Fibroblast of pulmonary artery (primary cell): ENCODE results near the gene PLCD1.

Experiments used
- DNase-seq: peaks from one replicate; pipeline ENCODE4 v3.0.0-alpha.2; 2010; ENCODE audit warnings: low read depth
- H3K4me3 ChIP-seq: replicated peaks from 2 replicates; pipeline ENCODE4 v1.5.1; 2011; ENCODE audit warnings: low read depth, mild to moderate bottlenecking, control low read depth, low read length, moderate library complexity
- CTCF ChIP-seq: IDR thresholded peaks from 2 replicates; pipeline ENCODE4 v1.5.1; 2011; ENCODE audit warnings: mild to moderate bottlenecking, control low read depth, low read length, inconsistent platforms; ENCODE audit errors: missing control alignments

The PLCD1 gene

DNA sequence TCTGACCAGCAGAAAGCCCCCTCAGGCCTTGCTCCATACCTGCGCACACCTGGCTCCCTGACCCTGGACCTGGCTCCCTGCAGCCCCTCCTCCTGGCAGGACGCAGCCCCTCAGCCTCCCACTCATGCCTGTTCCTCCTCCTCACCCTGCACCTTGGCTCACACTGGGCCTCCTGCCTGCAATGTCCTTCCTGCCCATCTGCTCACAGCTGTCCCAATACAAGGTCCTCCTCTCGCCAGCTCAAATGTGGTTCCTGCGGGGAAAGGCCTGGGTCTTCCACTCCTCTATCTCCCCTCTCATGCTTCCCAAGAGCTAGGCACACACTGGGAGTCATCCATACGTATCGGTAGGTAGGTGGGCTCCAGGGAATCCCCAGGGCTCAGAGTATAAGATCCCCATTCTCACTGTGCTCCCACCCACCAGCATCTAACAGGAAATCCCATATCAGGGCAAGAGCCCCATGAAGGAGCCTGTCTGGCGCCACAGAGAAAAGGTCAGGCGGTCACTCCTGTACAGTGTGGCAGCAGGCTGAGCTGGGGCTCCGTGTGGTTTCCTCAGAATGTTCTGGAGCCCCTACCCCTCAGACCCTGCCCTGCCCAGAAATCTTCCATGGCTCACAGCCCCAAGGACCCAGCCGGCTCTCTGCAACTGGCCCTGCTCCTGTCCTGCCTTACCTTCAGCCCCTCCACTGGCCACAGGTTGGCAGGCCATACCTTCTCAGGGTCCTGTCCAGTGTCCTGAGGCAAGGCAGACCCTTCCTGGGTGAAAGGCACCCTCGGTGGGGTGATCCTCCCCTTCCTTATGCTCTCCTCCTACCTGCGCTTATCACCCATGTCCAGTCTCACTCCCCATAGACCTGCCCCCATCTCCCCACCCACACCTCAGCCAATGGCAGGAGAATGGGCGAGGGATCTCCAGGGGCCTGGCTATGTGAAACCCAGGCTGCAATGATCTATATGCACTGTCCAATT is 10.9 kb downstream of the PLCD1 start:
- H3K4me3 ChIP-seq: no peak overlapping the region
- no peak for TF ChIP-seq CTCF
- no peak for DNase-seq

DNA sequence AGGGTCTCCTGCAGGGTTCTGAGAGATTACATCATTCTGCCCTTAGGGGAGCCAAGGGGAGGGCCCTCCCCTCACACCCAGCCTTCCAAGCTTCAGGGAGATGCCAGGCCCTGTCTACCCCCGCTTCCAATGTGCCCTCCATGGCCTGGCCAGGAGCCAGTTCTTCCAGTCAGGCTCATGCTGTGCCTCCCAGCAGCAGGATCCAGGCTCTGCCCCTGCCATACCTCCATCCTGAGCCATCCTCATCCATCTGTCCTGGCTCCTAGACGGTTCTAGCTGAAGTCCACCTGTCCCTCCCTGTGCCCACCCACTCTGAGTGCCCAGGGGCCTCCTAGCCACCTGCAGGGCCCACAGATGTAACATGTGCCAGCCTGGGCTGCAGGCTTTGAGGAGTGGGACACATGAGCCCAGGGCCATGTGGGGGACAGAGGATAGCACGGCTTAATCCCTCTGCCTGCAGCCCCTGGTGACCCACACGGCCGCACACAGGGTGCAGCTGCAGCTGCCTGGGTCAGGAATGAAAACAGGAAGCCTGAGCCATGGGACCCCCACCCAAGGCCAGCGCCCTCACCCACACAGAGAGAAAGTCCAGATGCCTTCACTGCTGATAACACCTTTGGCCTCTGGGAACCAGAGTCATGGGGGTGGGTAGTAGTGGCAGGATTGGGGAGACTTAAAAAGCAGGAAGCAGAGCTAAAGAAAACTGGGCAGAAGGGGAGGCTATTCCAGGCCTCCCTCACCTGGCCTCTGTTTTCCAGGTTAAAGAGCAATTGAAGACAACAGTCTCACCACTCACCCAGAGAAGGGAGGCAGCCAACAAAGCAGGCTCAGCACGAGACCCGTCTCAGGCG is 11.8 kb downstream of the PLCD1 start:
- TF ChIP-seq CTCF: no peak
- H3K4me3 ChIP-seq: no peak overlapping the region
- DNase-seq: no peak

GRCh38 chr3:38016847-38017444 is 12.5 kb downstream of the PLCD1 start:
- H3K4me3 ChIP-seq: no peak overlapping the region
- no peak for TF ChIP-seq CTCF
- DNase-seq: no peak

- no peak for DNase-seq
- no peak for TF ChIP-seq CTCF
- no peak overlapping the region for H3K4me3 ChIP-seq
These were observed 13.0 kb downstream of the PLCD1 start for GRCh38 chr3:38016410-38016809.

DNA sequence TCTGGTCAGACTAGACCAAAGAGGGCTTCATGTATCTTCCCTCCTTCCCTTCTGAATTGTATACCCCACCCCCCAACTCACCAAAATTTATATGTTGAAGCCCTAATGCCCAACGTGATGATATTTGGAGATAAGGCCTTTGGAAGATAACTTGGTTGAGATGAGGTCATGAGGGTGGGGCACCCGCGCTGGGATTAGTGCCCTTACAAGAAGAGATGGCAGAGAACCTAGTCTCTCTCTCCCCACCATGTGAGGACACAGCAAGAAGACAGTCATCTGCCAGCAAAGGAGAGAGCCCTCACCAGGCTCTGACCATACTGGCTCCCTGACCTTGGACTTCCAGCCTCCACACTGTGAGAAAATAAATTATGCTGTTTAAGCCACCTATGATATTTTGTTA is 13.5 kb downstream of the PLCD1 start:
- no peak for DNase-seq
- TF ChIP-seq CTCF: no peak

GRCh38 chr3:38015485-38015884 is 14.0 kb downstream of the PLCD1 start:
- no peak overlapping the region for H3K4me3 ChIP-seq
- no peak for TF ChIP-seq CTCF
- DNase-seq: no peak

More for the DNA sequence above, 13.5 kb downstream of the PLCD1 start:
- H3K4me3 ChIP-seq: no peak overlapping the region
